Measurements from ENCODE around the gene TNFAIP2.

DNA sequence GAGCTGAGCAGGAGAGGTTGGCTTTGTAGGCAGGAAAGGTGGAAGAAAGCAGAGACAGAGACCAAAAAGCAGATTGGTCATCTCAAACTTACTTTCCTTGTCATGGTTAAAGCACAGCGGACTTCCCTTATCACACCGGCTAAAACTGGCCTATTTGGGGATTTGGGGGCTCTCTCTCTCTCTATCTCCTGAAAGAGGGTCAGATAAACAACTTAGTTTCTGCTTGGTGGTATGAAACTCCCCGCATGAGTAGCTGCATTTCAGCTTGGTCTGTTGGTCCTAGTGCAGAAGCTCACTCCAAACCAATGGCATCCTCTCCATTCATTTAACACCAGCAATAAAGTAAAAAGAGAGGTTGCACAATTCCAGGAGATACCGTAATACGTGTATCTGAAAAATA, 57.1 kb downstream of the TNFAIP2 start:
- TF ChIP-seq, protein P1, sequence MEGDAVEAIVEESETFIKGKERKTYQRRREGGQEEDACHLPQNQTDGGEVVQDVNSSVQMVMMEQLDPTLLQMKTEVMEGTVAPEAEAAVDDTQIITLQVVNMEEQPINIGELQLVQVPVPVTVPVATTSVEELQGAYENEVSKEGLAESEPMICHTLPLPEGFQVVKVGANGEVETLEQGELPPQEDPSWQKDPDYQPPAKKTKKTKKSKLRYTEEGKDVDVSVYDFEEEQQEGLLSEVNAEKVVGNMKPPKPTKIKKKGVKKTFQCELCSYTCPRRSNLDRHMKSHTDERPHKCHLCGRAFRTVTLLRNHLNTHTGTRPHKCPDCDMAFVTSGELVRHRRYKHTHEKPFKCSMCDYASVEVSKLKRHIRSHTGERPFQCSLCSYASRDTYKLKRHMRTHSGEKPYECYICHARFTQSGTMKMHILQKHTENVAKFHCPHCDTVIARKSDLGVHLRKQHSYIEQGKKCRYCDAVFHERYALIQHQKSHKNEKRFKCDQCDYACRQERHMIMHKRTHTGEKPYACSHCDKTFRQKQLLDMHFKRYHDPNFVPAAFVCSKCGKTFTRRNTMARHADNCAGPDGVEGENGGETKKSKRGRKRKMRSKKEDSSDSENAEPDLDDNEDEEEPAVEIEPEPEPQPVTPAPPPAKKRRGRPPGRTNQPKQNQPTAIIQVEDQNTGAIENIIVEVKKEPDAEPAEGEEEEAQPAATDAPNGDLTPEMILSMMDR (IDR thresholded peaks at IDR 0.05), result no peak
- no peak for TF ChIP-seq POLR2A (IDR thresholded peaks at IDR 0.05)

Data from ovary (tissue), 3 donors.